ENCODE data around the gene ZNF316. TPM values are rescaled to one million over a fixed set of nuclear protein-coding genes. Genes with fewer than 3 reads are reported as not detected.

ZNF316 gene
- total RNA-seq, 1 experiment from 2014 or later = 7.9 TPM

DNA sequence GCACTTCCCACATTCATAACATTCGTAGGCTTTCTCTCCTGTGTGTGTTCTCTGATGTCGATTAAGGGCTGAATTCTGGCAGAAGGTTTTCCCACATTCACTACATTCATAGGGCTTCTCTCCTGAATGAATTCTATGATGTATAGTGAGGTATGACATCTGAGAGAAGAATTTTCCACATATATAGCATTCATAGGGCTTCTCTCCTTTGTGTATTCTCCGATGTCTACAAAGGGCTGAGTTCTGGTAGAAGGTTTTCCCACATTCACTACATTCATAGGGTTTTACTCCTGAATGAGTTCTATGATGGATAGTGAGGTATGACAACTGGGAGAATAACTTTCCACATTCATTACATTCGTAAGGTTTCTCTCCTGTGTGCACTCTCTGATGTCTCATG lies 54.0 kb downstream of the ZNF316 start:
- DNase-seq (ENCODE audit: low spot score) = no peak

DNA sequence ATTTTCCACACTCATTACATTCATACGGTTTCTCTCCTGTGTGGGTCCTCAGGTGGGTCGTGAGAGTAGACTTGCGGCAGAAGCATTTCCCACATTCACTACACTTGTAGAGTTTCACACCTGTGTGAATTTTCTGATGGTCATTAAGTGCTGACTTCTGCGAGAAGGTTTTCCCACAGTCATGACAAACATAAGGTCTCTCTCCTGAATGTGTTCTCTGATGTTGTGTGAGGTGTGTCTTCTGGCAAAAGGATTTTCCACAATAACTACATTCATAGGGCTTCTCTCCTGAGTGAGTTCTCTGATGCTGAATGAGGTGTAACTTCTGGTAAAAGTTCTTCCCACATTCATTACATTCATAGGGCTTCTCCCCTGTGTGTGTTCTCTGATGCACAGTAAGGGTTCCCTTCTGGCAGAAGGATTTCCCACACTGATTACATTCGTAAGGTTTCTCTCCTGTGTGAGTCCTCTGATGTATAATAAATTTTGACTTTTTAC lies 54.5 kb downstream of the ZNF316 start:
- DNase-seq (ENCODE audit: low spot score) = peak; percentile 65

DNA sequence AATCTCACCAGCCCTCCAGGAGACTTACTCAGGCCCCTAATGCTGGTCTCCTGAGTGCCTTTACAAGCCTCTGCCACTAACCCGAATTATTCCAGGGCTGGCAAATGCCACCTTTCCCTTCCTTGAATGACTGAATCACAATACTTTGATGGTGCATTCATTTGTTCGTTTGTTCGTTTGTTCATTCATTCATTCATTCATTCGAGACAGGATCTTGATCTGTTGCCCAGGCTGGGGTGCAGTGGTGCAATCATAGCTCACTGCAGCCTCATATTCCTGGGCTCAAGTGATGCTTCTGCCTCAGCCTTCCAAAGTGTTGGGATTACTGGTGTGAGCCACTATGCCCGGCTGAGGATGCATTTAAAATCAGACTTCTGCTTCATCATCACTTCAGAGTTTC lies 63.7 kb downstream of the ZNF316 start:
- no peak for DNase-seq (ENCODE audit: low spot score)

DNA sequence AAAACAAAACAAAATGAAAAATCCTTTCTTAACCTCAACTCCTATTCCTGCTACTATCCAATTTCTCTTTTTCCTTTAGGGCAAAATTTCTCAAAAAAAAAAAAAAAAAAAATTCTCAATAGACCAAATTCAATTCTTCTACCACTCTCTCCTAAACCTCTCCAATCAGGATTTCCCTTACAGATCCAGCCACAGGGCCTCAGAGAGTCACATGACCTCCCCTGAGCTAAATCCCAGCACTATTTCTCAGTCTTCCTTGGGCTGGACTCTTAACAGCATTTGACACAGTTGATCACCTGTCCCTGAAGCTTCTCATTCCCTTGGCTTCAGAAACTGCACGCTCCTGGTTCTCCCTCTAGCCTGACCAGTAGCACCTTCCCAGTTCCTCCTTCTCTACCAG lies 64.7 kb downstream of the ZNF316 start:
- no peak for DNase-seq (ENCODE audit: low spot score)

Other genes with a start within 250 kb of the ZNF316 start
- gene DAGLB, start 189.4 kb upstream of the ZNF316 start, total RNA-seq (2014; rRNA removed; shearing (Covaris generic)) = 16.2 and 29.2 TPM in 2 replicates
- 458 and 494 TPM in 2 replicates for gene KDELR2, start 153.2 kb upstream of the ZNF316 start, total RNA-seq (2014; rRNA removed; shearing (Covaris generic))
- not detected in 2 replicates for gene GRID2IP, start 85.9 kb upstream of the ZNF316 start, total RNA-seq (2014; rRNA removed; shearing (Covaris generic))
- gene ZDHHC4, start 59.9 kb upstream of the ZNF316 start, total RNA-seq (2014; rRNA removed; shearing (Covaris generic)) = 160 and 170 TPM in 2 replicates
- gene INTS15, start 47.3 kb upstream of the ZNF316 start, total RNA-seq (2014; rRNA removed; shearing (Covaris generic)) = 38.6 and 44.2 TPM in 2 replicates
- gene ZNF853, start 21.7 kb upstream of the ZNF316 start, total RNA-seq (2014; rRNA removed; shearing (Covaris generic)) = 2.8 and 3.7 TPM in 2 replicates
- gene ZNF12, start 69.6 kb downstream of the ZNF316 start, total RNA-seq (2014; rRNA removed; shearing (Covaris generic)) = 17.5 and 27.3 TPM in 2 replicates
- 0.06 TPM in 1 of 2 replicates, not detected in the other for gene RSPH10B2, start 116.8 kb downstream of the ZNF316 start, total RNA-seq (2014; rRNA removed; shearing (Covaris generic))
- gene CCZ1B, start 189.0 kb downstream of the ZNF316 start, total RNA-seq (2014; rRNA removed; shearing (Covaris generic)) = 59.5 and 77.7 TPM in 2 replicates